PC-9 (cell line): ENCODE data around the gene VSIG4.

ENCODE experiments used
- CTCF ChIP-seq: fragments of 200-600 bp; sonication (generic); conservative IDR thresholded peaks from 2 replicates; pipeline ENCODE4 v1.6.1; 2017; ENCODE audit warnings: mixed run types, antibody characterized with exemption, mild to moderate bottlenecking, moderate library complexity
- EZH2 ChIP-seq: fragments of 200-600 bp; sonication (generic); IDR thresholded peaks from 2 replicates; pipeline ENCODE4 v1.8.0; 2017; ENCODE audit warnings: antibody characterized with exemption, low read depth

GRCh38 chrX:66051980-66052379 is 12.1 kb upstream of the VSIG4 start:
- TF ChIP-seq EZH2 (no peak), CTCF (no peak)
